ENCODE measurements around the gene ARNT2.

- TF ChIP-seq CTCF (IDR thresholded peaks at IDR 0.05), result no peak
- TF ChIP-seq POLR2A (IDR thresholded peaks at IDR 0.05), result no peak
Measured at GRCh38 chr15:80560601-80561400, 156.6 kb downstream of the ARNT2 start.
